Stimulated activated naive CD8-positive, alpha-beta T cell treated with anti-CD3 and anti-CD28 coated beads, Interleukin-15, amount 100 ng/mL, for 72 hours (primary cell): ENCODE results near the gene NCK1.
"Not testable (repeated sequence)": the region's sequence is repeated elsewhere in the genome, so short reads cannot be mapped to it uniquely, and the experiment has no call there.

Experiments used
- ATAC-seq: fragments of 150-1000 bp; cut with Tn5 transposase; 2 replicates; pipeline ENCODE4 v1.10.0; 2021; ENCODE audit warnings: mild to moderate bottlenecking, moderate library complexity
- DNase-seq, 2 donors: peaks; one replicate each; pipeline ENCODE4 v3.0.0; 2021 to 2022
- H3K27ac Mint-ChIP-seq, 2 donors: one replicate each; pipeline ENCODE4 v1.8.0; 2022; ENCODE audit warnings: mild to moderate bottlenecking in 2 of 2, mixed read lengths in 2 of 2, moderate library complexity in 2 of 2
- H3K27me3 Mint-ChIP-seq: one replicate; pipeline ENCODE4 v1.8.0; 2022; ENCODE audit warnings: mixed read lengths
- H3K4me1 Mint-ChIP-seq: one replicate; pipeline ENCODE4 v1.8.0; 2022; ENCODE audit warnings: mild to moderate bottlenecking, mixed read lengths
- H3K4me3 Mint-ChIP-seq, 2 donors: one replicate each; pipeline ENCODE4 v1.8.0; 2022; ENCODE audit warnings: mild to moderate bottlenecking in 2 of 2, mixed read lengths in 2 of 2, moderate library complexity in 1 of 2
- H3K9me3 Mint-ChIP-seq, 2 donors: one replicate each; pipeline ENCODE4 v1.8.0; 2022; ENCODE audit warnings: mixed read lengths in 2 of 2

The NCK1 gene

GRCh38 chr3:136960838-136961836 is 99.1 kb downstream of the NCK1 start:
- Mint-ChIP-seq H3K27me3 (no peaks in the 10 kb centered on the region), H3K27ac (no peak overlapping the region), H3K4me3 (no peak overlapping the region), H3K4me1 (no peaks in the 10 kb centered on the region), H3K9me3 (no peaks in the 10 kb centered on the region)
- no peak for DNase-seq
- ATAC-seq: no peak

- DNase-seq: no peak
- Mint-ChIP-seq H3K4me1 (no peaks in the 10 kb centered on the region), H3K27ac (no peak overlapping the region), H3K4me3 (no peak overlapping the region), H3K27me3 (no peaks in the 10 kb centered on the region), H3K9me3 (no peaks in the 10 kb centered on the region)
- no peak for ATAC-seq
Observed at GRCh38 chr3:136962927-136963326, 100.9 kb downstream of the NCK1 start.

- not testable (repeated sequence) for DNase-seq, H3K27ac Mint-ChIP-seq, ATAC-seq, H3K27me3 Mint-ChIP-seq, H3K4me3 Mint-ChIP-seq, H3K4me1 Mint-ChIP-seq
- H3K9me3 Mint-ChIP-seq: peaks cover 10 to 18% of the 10 kb centered on the region in 2 donors
Observed at GRCh38 chr3:136969539-136969938, 107.5 kb downstream of the NCK1 start.

- no peak for ATAC-seq
- Mint-ChIP-seq H3K27me3 (no peaks in the 10 kb centered on the region), H3K9me3 (peaks cover 11 to 38% of the 10 kb centered on the region in 2 donors), H3K4me1 (no peaks in the 10 kb centered on the region), H3K4me3 (no peak overlapping the region), H3K27ac (no peak overlapping the region)
- no peak for DNase-seq
Observed at GRCh38 chr3:136973352-136973751, 111.3 kb downstream of the NCK1 start.

- Mint-ChIP-seq H3K4me1 (no peaks in the 10 kb centered on the region), H3K27ac (no peak overlapping the region), H3K9me3 (peaks cover 11 to 38% of the 10 kb centered on the region in 2 donors), H3K4me3 (no peak overlapping the region), H3K27me3 (no peaks in the 10 kb centered on the region)
- ATAC-seq: no peak
- DNase-seq: no peak
Observed at GRCh38 chr3:136974670-136975069, 112.7 kb downstream of the NCK1 start.

GRCh38 chr3:136979204-136979603 is 117.2 kb downstream of the NCK1 start:
- H3K27ac Mint-ChIP-seq: no peak overlapping the region

GRCh38 chr3:136979684-136980083 is 117.7 kb downstream of the NCK1 start:
- no peaks in the 10 kb centered on the region for H3K27me3 Mint-ChIP-seq
- no peak overlapping the region for H3K4me3 Mint-ChIP-seq
- H3K9me3 Mint-ChIP-seq: peaks cover 0 to 19% of the 10 kb centered on the region in 2 donors
- H3K27ac Mint-ChIP-seq: no peak overlapping the region
- no peak for ATAC-seq
- no peaks in the 10 kb centered on the region for H3K4me1 Mint-ChIP-seq
- no peak for DNase-seq

More at GRCh38 chr3:136979204-136979603, 117.2 kb downstream of the NCK1 start:
- Mint-ChIP-seq H3K4me1 (no peaks in the 10 kb centered on the region), H3K27me3 (no peaks in the 10 kb centered on the region), H3K4me3 (no peak overlapping the region), H3K9me3 (peaks cover 3 to 24% of the 10 kb centered on the region in 2 donors)
- DNase-seq (no peak), ATAC-seq (no peak)

- Mint-ChIP-seq H3K4me1 (no peaks in the 10 kb centered on the region), H3K4me3 (no peak overlapping the region), H3K27me3 (no peaks in the 10 kb centered on the region), H3K9me3 (no peaks in the 10 kb centered on the region), H3K27ac (no peak overlapping the region)
- ATAC-seq (no peak), DNase-seq (no peak)
Observed at GRCh38 chr3:136982033-136982432, 120.0 kb downstream of the NCK1 start.

- no peak for DNase-seq
- no peak overlapping the region for H3K4me3 Mint-ChIP-seq
- no peaks in the 10 kb centered on the region for H3K9me3 Mint-ChIP-seq
- no peaks in the 10 kb centered on the region for H3K27me3 Mint-ChIP-seq
- no peak overlapping the region for H3K27ac Mint-ChIP-seq
- ATAC-seq: no peak
- H3K4me1 Mint-ChIP-seq: no peaks in the 10 kb centered on the region
Observed at GRCh38 chr3:136982520-136983138, 120.6 kb downstream of the NCK1 start.

- Mint-ChIP-seq H3K27ac (no peak overlapping the region), H3K9me3 (no peaks in the 10 kb centered on the region), H3K4me1 (no peaks in the 10 kb centered on the region), H3K27me3 (no peaks in the 10 kb centered on the region), H3K4me3 (no peak overlapping the region)
- no peak for ATAC-seq
- no peak for DNase-seq
Observed at GRCh38 chr3:136984837-136985236, 122.8 kb downstream of the NCK1 start.

GRCh38 chr3:136987398-136987980 is 125.5 kb downstream of the NCK1 start:
- not testable (repeated sequence) for ATAC-seq, H3K4me3 Mint-ChIP-seq

GRCh38 chr3:136988651-136989050 is 126.6 kb downstream of the NCK1 start:
- peak overlapping the region in 1 of 2 donors; percentile 73 for H3K27ac Mint-ChIP-seq
- DNase-seq: no peak

More at GRCh38 chr3:136987398-136987980, 125.5 kb downstream of the NCK1 start:
- H3K27me3 Mint-ChIP-seq, H3K27ac Mint-ChIP-seq, H3K4me1 Mint-ChIP-seq, DNase-seq, H3K9me3 Mint-ChIP-seq: not testable (repeated sequence)

GRCh38 chr3:136989781-136990524 is 127.9 kb downstream of the NCK1 start:
- no peaks in the 10 kb centered on the region for H3K9me3 Mint-ChIP-seq
- DNase-seq: no peak
- H3K4me3 Mint-ChIP-seq: no peak overlapping the region
- peaks cover 3% of the 10 kb centered on the region for H3K4me1 Mint-ChIP-seq
- H3K27me3 Mint-ChIP-seq: no peaks in the 10 kb centered on the region
- no peak for ATAC-seq
- peak overlapping the region in 1 of 2 donors; percentile 33 for H3K27ac Mint-ChIP-seq

More at GRCh38 chr3:136988651-136989050, 126.6 kb downstream of the NCK1 start:
- Mint-ChIP-seq H3K4me1 (no peaks in the 10 kb centered on the region), H3K9me3 (no peaks in the 10 kb centered on the region), H3K27me3 (no peaks in the 10 kb centered on the region), H3K4me3 (no peak overlapping the region)
- no peak for ATAC-seq

- no peak overlapping the region for H3K4me3 Mint-ChIP-seq
- H3K27ac Mint-ChIP-seq: no peak overlapping the region
- H3K27me3 Mint-ChIP-seq: no peaks in the 10 kb centered on the region
- DNase-seq (no peak), ATAC-seq (no peak)
- no peaks in the 10 kb centered on the region for H3K9me3 Mint-ChIP-seq
- H3K4me1 Mint-ChIP-seq: peaks cover 6% of the 10 kb centered on the region
Observed at GRCh38 chr3:136990826-136991225, 128.8 kb downstream of the NCK1 start.

GRCh38 chr3:136992115-136992514 is 130.1 kb downstream of the NCK1 start:
- Mint-ChIP-seq H3K4me3 (no peak overlapping the region), H3K9me3 (no peaks in the 10 kb centered on the region), H3K27ac (no peak overlapping the region), H3K27me3 (no peaks in the 10 kb centered on the region), H3K4me1 (peaks cover 6% of the 10 kb centered on the region)
- ATAC-seq (no peak), DNase-seq (no peak)
